Amygdala (tissue), 56 donors: Measurements from ENCODE around the gene LAGE3.

Experiments
- DNase-seq, 56 donors: peaks; one replicate each; lab custom pipeline; 2025; lab: John Stamatoyannopoulos, UW

The LAGE3 gene

GRCh38 chrX:154481911-154482601 is 3.0 kb upstream of the LAGE3 start:
- no peak for DNase-seq

GRCh38 chrX:154481195-154481594 is 2.1 kb upstream of the LAGE3 start:
- DNase-seq, result no peak

- no peak for DNase-seq
These were observed 1.1 kb downstream of the LAGE3 start for GRCh38 chrX:154477891-154478477.

- DNase-seq, result no peak
These were observed 2.3 kb downstream of the LAGE3 start for GRCh38 chrX:154476821-154477220.

GRCh38 chrX:154473683-154474082 is 5.4 kb downstream of the LAGE3 start:
- no peak for DNase-seq

- no peak for DNase-seq
These were observed 6.1 kb downstream of the LAGE3 start for GRCh38 chrX:154472685-154473632.

GRCh38 chrX:154471839-154472684 is 7.0 kb downstream of the LAGE3 start:
- DNase-seq, result no peak

GRCh38 chrX:154470914-154471568 is 8.0 kb downstream of the LAGE3 start:
- DNase-seq, result no peak

GRCh38 chrX:154470434-154470833 is 8.6 kb downstream of the LAGE3 start:
- DNase-seq, result no peak

- no peak for DNase-seq
These were observed 9.2 kb downstream of the LAGE3 start for GRCh38 chrX:154469880-154470279.

- DNase-seq, result no peak
These were observed 10.0 kb downstream of the LAGE3 start for GRCh38 chrX:154469114-154469513.

GRCh38 chrX:154468217-154468616 is 10.9 kb downstream of the LAGE3 start:
- no peak for DNase-seq

- no peak for DNase-seq
These were observed 11.5 kb downstream of the LAGE3 start for GRCh38 chrX:154467556-154467955.

- DNase-seq, result no peak
These were observed 12.2 kb downstream of the LAGE3 start for GRCh38 chrX:154466907-154467306.

- DNase-seq, result no peak
These were observed 13.0 kb downstream of the LAGE3 start for GRCh38 chrX:154466036-154466435.

- no peak for DNase-seq
These were observed 13.5 kb downstream of the LAGE3 start for GRCh38 chrX:154465601-154466000.

- no peak for DNase-seq
These were observed 14.2 kb downstream of the LAGE3 start for GRCh38 chrX:154464806-154465365.

- no peak for DNase-seq
These were observed 15.4 kb downstream of the LAGE3 start for GRCh38 chrX:154463611-154464220.

- peak in 23 of 56 donors; percentile 2 to 60 (median 25) for DNase-seq
These were observed 16.7 kb downstream of the LAGE3 start for GRCh38 chrX:154462396-154462795.
